ENCODE data around the gene ASB10. TPM values are rescaled to one million over a fixed set of nuclear protein-coding genes. Genes with fewer than 3 reads are reported as not detected.

Gene ASB10
- total and polyA plus RNA-seq, 2 of the 13 experiments (the other 11 are each of a cell fraction or from before 2014, with no cell fraction given) = not detected

DNA sequence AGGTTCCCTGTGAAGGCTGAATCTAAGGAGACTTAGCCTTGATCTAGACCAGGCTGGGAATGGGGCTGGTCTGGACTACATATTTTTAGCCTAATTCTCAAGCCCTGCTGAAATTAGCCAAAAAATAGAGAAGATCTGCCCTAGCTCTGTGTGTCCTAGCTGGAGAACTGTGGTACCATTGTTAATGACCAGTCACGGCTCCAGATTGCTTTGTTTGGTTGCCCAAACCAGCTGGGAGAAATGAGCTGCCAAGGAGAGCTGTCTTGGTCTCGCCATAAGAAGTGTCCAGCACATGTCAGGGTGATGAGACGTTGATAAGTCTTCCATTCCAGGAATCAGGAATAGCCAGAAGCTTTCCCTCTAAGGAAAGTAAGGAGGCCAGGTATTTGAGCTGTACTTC is 40.3 kb downstream of the ASB10 start:
- DNase-seq (ENCODE audit: low spot score) = no peak
- Histone ChIP-seq H3K27ac (ENCODE audit: extremely low read length, insufficient read depth, low read length) (no peak overlapping the region), H3K36me3 (replicated peaks in 1 of 2; ENCODE audit: control insufficient read depth in 1 of 2, insufficient read depth in 2 of 2, low read length in 2 of 2) (peaks cover 9 to 10% of the 10 kb centered on the region in 2 experiments; a peak in 4 of 5 replicates), H4K20me1 (ENCODE audit: insufficient read depth, low read length) (no peaks in the 10 kb centered on the region), H3K27me3 (ENCODE audit: control insufficient read depth in 1 of 2, insufficient read depth in 2 of 2, low read length in 2 of 2) (peaks cover 2 to 22% of the 10 kb centered on the region in 2 experiments; a peak in 3 of 5 replicates), H3K79me2 (ENCODE audit: insufficient read depth, low read length) (no peaks in the 10 kb centered on the region), H3K9ac (ENCODE audit: insufficient read depth, low read depth, low read length) (no peak overlapping the region), H2AFZ (ENCODE audit: low read length) (no peak overlapping the region), H3K4me1 (ENCODE audit: insufficient read depth, low read length) (no peaks in the 10 kb centered on the region), H3K9me3 (ENCODE audit: low read length) (no peaks in the 10 kb centered on the region), H3K4me2 (ENCODE audit: low read depth, low read length) (no peak overlapping the region), H3K4me3 (replicated peaks in 1 of 3; ENCODE audit: insufficient read depth in 1 of 3, low read depth in 2 of 3, low read length in 3 of 3) (no peak overlapping the region)
- no peak for FAIRE-seq
- BruUV-seq (replicated peaks) = no TSS peak
- POLR2A ChIA-PET = no interaction called here
- CTCF ChIA-PET (ENCODE audit: low intra/inter-chr PET ratio, low total read pairs) = no interaction called here
- 77% methylated on average over 3 of the region's 3 CpGs for WGBS (ENCODE audit: low lambda C conversion rate)
- in situ Hi-C loops (cut with HindIII; ENCODE audit: extremely low pct_ligation_motif_present, low pct_unique_long_range_greater_than_20kb) = no loop called here
- intact Hi-C loops (cut with micrococcal nuclease; ENCODE audit: unreplicated experiment) = no loop called here
- ATAC-seq = no peak
- TF ChIP-seq NONO (IDR thresholded peaks at IDR 0.05) (no peak), NONO (CRISPR knock-in tag; conservative IDR thresholded peaks at IDR 0.05) (no peak), PPARG (CRISPR knock-in tag; conservative IDR thresholded peaks at IDR 0.05) (no peak), ZFP90 (CRISPR knock-in tag; IDR thresholded peaks at IDR 0.05; ENCODE audit: borderline replicate concordance) (no peak), SNAI1 (CRISPR knock-in tag; IDR thresholded peaks at IDR 0.05; ENCODE audit: borderline replicate concordance) (no peak)
- TF ChIP-seq, protein P1, sequence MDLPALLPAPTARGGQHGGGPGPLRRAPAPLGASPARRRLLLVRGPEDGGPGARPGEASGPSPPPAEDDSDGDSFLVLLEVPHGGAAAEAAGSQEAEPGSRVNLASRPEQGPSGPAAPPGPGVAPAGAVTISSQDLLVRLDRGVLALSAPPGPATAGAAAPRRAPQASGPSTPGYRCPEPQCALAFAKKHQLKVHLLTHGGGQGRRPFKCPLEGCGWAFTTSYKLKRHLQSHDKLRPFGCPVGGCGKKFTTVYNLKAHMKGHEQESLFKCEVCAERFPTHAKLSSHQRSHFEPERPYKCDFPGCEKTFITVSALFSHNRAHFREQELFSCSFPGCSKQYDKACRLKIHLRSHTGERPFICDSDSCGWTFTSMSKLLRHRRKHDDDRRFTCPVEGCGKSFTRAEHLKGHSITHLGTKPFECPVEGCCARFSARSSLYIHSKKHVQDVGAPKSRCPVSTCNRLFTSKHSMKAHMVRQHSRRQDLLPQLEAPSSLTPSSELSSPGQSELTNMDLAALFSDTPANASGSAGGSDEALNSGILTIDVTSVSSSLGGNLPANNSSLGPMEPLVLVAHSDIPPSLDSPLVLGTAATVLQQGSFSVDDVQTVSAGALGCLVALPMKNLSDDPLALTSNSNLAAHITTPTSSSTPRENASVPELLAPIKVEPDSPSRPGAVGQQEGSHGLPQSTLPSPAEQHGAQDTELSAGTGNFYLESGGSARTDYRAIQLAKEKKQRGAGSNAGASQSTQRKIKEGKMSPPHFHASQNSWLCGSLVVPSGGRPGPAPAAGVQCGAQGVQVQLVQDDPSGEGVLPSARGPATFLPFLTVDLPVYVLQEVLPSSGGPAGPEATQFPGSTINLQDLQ (CRISPR knock-in tag; IDR thresholded peaks at IDR 0.05) = no peak

DNA sequence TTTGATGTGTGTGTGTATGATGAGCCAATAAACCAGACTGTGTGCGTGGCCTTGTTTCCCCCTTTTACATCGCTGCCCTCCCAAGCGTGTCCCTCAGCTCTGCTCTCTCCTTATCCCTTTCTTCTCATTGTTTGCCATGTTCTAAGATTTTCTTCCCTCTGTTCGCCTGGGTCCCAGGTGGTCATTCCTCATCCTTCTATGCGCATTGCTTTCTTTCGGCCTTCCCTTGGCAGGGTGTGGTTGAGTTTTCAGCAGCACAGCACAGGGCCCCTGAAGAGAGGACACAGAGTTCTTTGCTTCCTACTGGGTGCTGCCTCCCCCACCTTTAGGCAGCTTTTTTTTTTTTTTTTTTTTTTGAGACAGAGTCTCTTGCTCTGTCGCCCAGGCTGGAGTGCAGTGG is 42.7 kb downstream of the ASB10 start:
- Histone ChIP-seq H3K36me3 (replicated peaks in 1 of 2; ENCODE audit: control insufficient read depth in 1 of 2, insufficient read depth in 2 of 2, low read length in 2 of 2) (peaks cover 15 to 31% of the 10 kb centered on the region in 2 experiments), H3K79me2 (ENCODE audit: insufficient read depth, low read length) (no peaks in the 10 kb centered on the region), H3K4me3 (replicated peaks in 1 of 3; ENCODE audit: insufficient read depth in 1 of 3, low read depth in 2 of 3, low read length in 3 of 3) (no peak overlapping the region), H3K9ac (ENCODE audit: insufficient read depth, low read depth, low read length) (no peak overlapping the region), H3K4me2 (ENCODE audit: low read depth, low read length) (no peak overlapping the region), H4K20me1 (ENCODE audit: insufficient read depth, low read length) (no peaks in the 10 kb centered on the region), H3K27ac (ENCODE audit: extremely low read length, insufficient read depth, low read length) (no peak overlapping the region), H3K9me3 (ENCODE audit: low read length) (no peaks in the 10 kb centered on the region), H3K27me3 (ENCODE audit: control insufficient read depth in 1 of 2, insufficient read depth in 2 of 2, low read length in 2 of 2) (peaks cover under 1 to 9% of the 10 kb centered on the region in 2 experiments; a peak in 3 of 5 replicates), H3K4me1 (ENCODE audit: insufficient read depth, low read length) (no peaks in the 10 kb centered on the region), H2AFZ (ENCODE audit: low read length) (no peak overlapping the region)
- BruUV-seq (replicated peaks) = no TSS peak
- no peak for ATAC-seq
- no peak for FAIRE-seq
- intact Hi-C loops (cut with micrococcal nuclease; ENCODE audit: unreplicated experiment) = no loop called here
- 98% methylated on average over 7 of the region's 7 CpGs for WGBS (ENCODE audit: low lambda C conversion rate)
- DNase-seq (ENCODE audit: low spot score) = no peak
- POLR2A ChIA-PET = no interaction called here
- CTCF ChIA-PET (ENCODE audit: low intra/inter-chr PET ratio, low total read pairs) = no interaction called here
- in situ Hi-C loops (cut with HindIII; ENCODE audit: extremely low pct_ligation_motif_present, low pct_unique_long_range_greater_than_20kb) = no loop called here
- TF ChIP-seq ZNF143 (CRISPR knock-in tag; IDR thresholded peaks at IDR 0.05) (no peak), ZNF629 (CRISPR knock-in tag; conservative IDR thresholded peaks at IDR 0.05) (no peak), PITX1 (CRISPR knock-in tag; IDR thresholded peaks at IDR 0.05) (no peak), ZNF326 (CRISPR knock-in tag; IDR thresholded peaks at IDR 0.05; ENCODE audit: borderline replicate concordance) (no peak), TMF1 (CRISPR knock-in tag; IDR thresholded peaks at IDR 0.05; ENCODE audit: low read depth) (no peak), CAMTA2 (CRISPR knock-in tag; IDR thresholded peaks at IDR 0.05; ENCODE audit: borderline replicate concordance) (no peak), ZNF354B (CRISPR knock-in tag; IDR thresholded peaks at IDR 0.05) (no peak), MED1 (CRISPR knock-in tag; IDR thresholded peaks at IDR 0.05) (no peak), ZNF777 (CRISPR knock-in tag; IDR thresholded peaks at IDR 0.05) (no peak), CHD4 (IDR thresholded peaks at IDR 0.05; ENCODE audit: borderline replicate concordance, low read length) (no peak)
- TF ChIP-seq, protein P2, sequence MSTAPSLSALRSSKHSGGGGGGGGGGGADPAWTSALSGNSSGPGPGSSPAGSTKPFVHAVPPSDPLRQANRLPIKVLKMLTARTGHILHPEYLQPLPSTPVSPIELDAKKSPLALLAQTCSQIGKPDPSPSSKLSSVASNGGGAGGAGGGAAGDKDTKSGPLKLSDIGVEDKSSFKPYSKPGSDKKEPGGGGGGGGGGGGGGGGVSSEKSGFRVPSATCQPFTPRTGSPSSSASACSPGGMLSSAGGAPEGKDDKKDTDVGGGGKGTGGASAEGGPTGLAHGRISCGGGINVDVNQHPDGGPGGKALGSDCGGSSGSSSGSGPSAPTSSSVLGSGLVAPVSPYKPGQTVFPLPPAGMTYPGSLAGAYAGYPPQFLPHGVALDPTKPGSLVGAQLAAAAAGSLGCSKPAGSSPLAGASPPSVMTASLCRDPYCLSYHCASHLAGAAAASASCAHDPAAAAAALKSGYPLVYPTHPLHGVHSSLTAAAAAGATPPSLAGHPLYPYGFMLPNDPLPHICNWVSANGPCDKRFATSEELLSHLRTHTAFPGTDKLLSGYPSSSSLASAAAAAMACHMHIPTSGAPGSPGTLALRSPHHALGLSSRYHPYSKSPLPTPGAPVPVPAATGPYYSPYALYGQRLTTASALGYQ (CRISPR knock-in tag; IDR thresholded peaks at IDR 0.05) = no peak
